Measurements from ENCODE around the gene GBP5. TPM values are rescaled to one million over a fixed set of nuclear protein-coding genes. Genes with fewer than 3 reads are reported as not detected.
"Not testable (repeated sequence)": the region's sequence is repeated elsewhere in the genome, so short reads cannot be mapped to it uniquely, and the experiment has no call there.

GBP5 gene, protein sequence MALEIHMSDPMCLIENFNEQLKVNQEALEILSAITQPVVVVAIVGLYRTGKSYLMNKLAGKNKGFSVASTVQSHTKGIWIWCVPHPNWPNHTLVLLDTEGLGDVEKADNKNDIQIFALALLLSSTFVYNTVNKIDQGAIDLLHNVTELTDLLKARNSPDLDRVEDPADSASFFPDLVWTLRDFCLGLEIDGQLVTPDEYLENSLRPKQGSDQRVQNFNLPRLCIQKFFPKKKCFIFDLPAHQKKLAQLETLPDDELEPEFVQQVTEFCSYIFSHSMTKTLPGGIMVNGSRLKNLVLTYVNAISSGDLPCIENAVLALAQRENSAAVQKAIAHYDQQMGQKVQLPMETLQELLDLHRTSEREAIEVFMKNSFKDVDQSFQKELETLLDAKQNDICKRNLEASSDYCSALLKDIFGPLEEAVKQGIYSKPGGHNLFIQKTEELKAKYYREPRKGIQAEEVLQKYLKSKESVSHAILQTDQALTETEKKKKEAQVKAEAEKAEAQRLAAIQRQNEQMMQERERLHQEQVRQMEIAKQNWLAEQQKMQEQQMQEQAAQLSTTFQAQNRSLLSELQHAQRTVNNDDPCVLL
- total RNA-seq: 0.44 TPM
- polyA plus RNA-seq (ENCODE audit: insufficient read depth in 1 of 8, insufficient read length in 8 of 8, low replicate concordance in 1 of 8): 1 to 10 TPM in 4 of 8 donors, under 1 TPM in 4; 0.28 to 1.5 (median 0.82) TPM
- long read RNA-seq, donor 1: 0 reads
- long read RNA-seq, donor 2: 0 reads
- long read RNA-seq, donor 3: 0 reads
- long read RNA-seq, donor 4: 0 reads
- long read RNA-seq, donor 5: 0 reads
- long read RNA-seq, donor 6: 0 reads
- long read RNA-seq, donor 7: 0 reads
- long read RNA-seq, donor 8: 0 reads
- long read RNA-seq, donor 9: 0 reads
- long read RNA-seq, donor 10: 0 reads
- long read RNA-seq, donor 11: 0 reads

DNA sequence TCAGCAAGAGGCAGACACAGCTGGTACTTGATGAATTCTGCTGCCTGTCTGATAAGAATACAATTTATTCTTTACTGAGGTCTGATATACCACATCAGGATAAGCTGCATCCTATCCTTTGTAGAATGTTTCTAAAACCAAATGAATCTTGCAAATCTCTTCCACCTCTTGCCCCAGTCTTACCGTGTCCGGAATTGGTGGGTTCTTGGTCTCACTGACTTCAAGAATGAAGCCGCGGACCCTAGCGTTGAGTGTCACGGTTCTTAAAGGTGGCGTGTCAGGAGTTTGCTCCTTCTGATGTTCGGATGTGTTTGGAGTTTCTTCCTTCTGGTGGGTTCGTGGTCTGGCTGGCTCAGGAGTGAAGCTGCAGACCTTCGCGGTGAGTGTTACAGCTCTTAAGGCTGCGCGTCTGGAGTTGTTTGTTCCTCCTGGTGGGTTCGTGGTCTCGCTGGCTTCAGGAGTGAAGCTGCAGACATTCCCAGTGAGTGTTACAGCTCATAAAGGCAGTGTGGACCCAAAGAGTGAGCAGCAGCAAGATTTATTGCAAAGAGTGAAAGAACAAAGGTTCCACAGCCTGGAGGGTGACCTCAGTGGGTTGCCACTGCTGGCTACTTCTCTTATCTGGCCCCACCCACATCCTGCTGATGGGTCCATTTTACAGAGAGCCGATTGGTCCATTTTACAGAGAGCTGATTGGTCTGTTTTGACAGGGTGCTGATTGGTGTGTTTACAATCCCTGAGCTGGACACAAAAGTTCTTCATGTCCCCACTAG, at the start of gene GBP5:
GBP5 (minus strand) TSS at position 592 of the 773 bp plus-strand sequence. CDS start 3,305 bp downstream, outside the sequence.
- H3K9me3 ChIP-seq (replicated peaks; ENCODE audit: control insufficient read depth, low read depth, low read length); H3K27ac ChIP-seq (ENCODE audit: low read length); H3K4me1 ChIP-seq (ENCODE audit: control insufficient read depth, insufficient read depth, low read length); H3K36me3 ChIP-seq (ENCODE audit: control insufficient read depth, insufficient read depth, low read length); DNase-seq; H3K27me3 ChIP-seq (ENCODE audit: control insufficient read depth, insufficient read depth, low read length): not testable (repeated sequence)
- 84% methylated on average over 15 of the region's 16 CpGs for WGBS (ENCODE audit: insufficient coverage)
- H3K4me3 ChIP-seq (ENCODE audit: low read length): peak within 1 kb of the TSS; percentile 9

DNA sequence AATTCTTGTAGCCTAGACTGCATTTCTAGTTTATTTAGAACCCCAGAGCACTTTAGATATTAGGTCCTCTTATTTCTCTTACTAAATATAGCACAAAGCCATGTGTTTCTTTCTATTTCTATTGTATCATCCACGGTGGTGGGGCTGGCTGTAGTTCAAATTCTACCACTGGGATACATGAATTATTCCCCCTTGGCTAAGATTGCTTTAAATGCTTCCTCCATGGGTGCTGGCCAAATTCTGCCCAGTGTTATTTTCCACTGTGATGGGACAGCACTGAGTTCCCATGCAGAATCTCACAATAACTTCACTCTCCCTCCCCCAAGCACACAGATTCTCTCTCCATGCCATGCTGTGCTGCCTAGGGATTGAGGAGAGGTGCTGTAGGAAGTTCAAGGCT, 49.7 kb upstream of the GBP5 start:
- no peaks in the 10 kb centered on the region for H3K27me3 ChIP-seq (ENCODE audit: control insufficient read depth, insufficient read depth, low read length)
- no peaks in the 10 kb centered on the region for H3K36me3 ChIP-seq (ENCODE audit: control insufficient read depth, insufficient read depth, low read length)
- 0% methylated on average over 1 of the region's 1 CpG for WGBS (ENCODE audit: insufficient coverage)
- DNase-seq: no peak
- peaks cover 11% of the 10 kb centered on the region for H3K9me3 ChIP-seq (replicated peaks; ENCODE audit: control insufficient read depth, low read depth, low read length)
- no peak overlapping the region for H3K4me3 ChIP-seq (ENCODE audit: low read length)
- H3K4me1 ChIP-seq (ENCODE audit: control insufficient read depth, insufficient read depth, low read length): no peaks in the 10 kb centered on the region
- no peak overlapping the region for H3K27ac ChIP-seq (ENCODE audit: low read length)

GRCh38 chr1:89312572-89312971, 39.9 kb upstream of the GBP5 start:
- H3K36me3 ChIP-seq (ENCODE audit: control insufficient read depth, insufficient read depth, low read length): no peaks in the 10 kb centered on the region
- no peak overlapping the region for H3K27ac ChIP-seq (ENCODE audit: low read length)
- H3K9me3 ChIP-seq (replicated peaks; ENCODE audit: control insufficient read depth, low read depth, low read length): peaks cover 6% of the 10 kb centered on the region
- DNase-seq: no peak
- H3K27me3 ChIP-seq (ENCODE audit: control insufficient read depth, insufficient read depth, low read length): no peaks in the 10 kb centered on the region
- no peak overlapping the region for H3K4me3 ChIP-seq (ENCODE audit: low read length)
- H3K4me1 ChIP-seq (ENCODE audit: control insufficient read depth, insufficient read depth, low read length): no peaks in the 10 kb centered on the region

GRCh38 chr1:89311757-89312156, 39.1 kb upstream of the GBP5 start:
- H3K27ac ChIP-seq (ENCODE audit: low read length): no peak overlapping the region
- DNase-seq: no peak
- H3K4me1 ChIP-seq (ENCODE audit: control insufficient read depth, insufficient read depth, low read length): no peaks in the 10 kb centered on the region
- WGBS (ENCODE audit: insufficient coverage): no CpG with 5 or more reads among the region's 4 CpGs
- H3K36me3 ChIP-seq (ENCODE audit: control insufficient read depth, insufficient read depth, low read length): no peaks in the 10 kb centered on the region
- H3K27me3 ChIP-seq (ENCODE audit: control insufficient read depth, insufficient read depth, low read length): no peaks in the 10 kb centered on the region
- no peak overlapping the region for H3K4me3 ChIP-seq (ENCODE audit: low read length)
- H3K9me3 ChIP-seq (replicated peaks; ENCODE audit: control insufficient read depth, low read depth, low read length): peaks cover 3% of the 10 kb centered on the region

GRCh38 chr1:89310976-89311375, 38.3 kb upstream of the GBP5 start:
- Histone ChIP-seq H3K27ac (ENCODE audit: low read length) (no peak overlapping the region), H3K27me3 (ENCODE audit: control insufficient read depth, insufficient read depth, low read length) (no peaks in the 10 kb centered on the region), H3K9me3 (replicated peaks; ENCODE audit: control insufficient read depth, low read depth, low read length) (peaks cover under 1% of the 10 kb centered on the region), H3K4me3 (ENCODE audit: low read length) (no peak overlapping the region), H3K36me3 (ENCODE audit: control insufficient read depth, insufficient read depth, low read length) (no peaks in the 10 kb centered on the region), H3K4me1 (ENCODE audit: control insufficient read depth, insufficient read depth, low read length) (no peaks in the 10 kb centered on the region)
- no peak for DNase-seq

- H3K9me3 ChIP-seq (replicated peaks; ENCODE audit: control insufficient read depth, low read depth, low read length): no peaks in the 10 kb centered on the region
- H3K27ac ChIP-seq (ENCODE audit: low read length): peak overlapping the region; percentile 53
- WGBS (ENCODE audit: insufficient coverage): no CpG with 5 or more reads among the region's 1 CpG
- H3K4me1 ChIP-seq (ENCODE audit: control insufficient read depth, insufficient read depth, low read length): no peaks in the 10 kb centered on the region
- no peaks in the 10 kb centered on the region for H3K27me3 ChIP-seq (ENCODE audit: control insufficient read depth, insufficient read depth, low read length)
- no peaks in the 10 kb centered on the region for H3K36me3 ChIP-seq (ENCODE audit: control insufficient read depth, insufficient read depth, low read length)
- no peak overlapping the region for H3K4me3 ChIP-seq (ENCODE audit: low read length)
- peak; percentile 35 for DNase-seq
Measured at GRCh38 chr1:89310505-89310904, 37.8 kb upstream of the GBP5 start.

DNA sequence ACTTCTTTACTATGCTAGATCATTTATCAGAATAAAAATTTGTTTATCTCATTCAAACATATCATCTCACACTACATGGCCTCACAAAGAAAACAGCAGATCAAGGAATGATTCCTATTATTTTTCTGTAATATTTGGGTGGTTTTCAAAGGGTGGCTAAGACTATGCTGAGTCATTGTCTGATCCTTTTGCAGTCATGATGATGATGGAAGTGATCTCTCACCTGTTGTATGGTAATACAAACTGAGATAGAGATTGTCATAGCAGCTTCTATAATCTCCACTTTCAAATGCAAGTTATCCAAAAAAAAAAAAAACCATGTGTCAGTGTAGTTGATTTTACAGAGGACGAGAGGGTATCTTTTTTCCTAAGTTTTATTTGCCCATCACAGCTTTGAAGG, 37.2 kb upstream of the GBP5 start:
- no CpG with 5 or more reads among the region's 1 CpG for WGBS (ENCODE audit: insufficient coverage)
- no peaks in the 10 kb centered on the region for H3K9me3 ChIP-seq (replicated peaks; ENCODE audit: control insufficient read depth, low read depth, low read length)
- H3K36me3 ChIP-seq (ENCODE audit: control insufficient read depth, insufficient read depth, low read length): no peaks in the 10 kb centered on the region
- H3K4me3 ChIP-seq (ENCODE audit: low read length): no peak overlapping the region
- no peak for DNase-seq
- H3K27ac ChIP-seq (ENCODE audit: low read length): peak overlapping the region; percentile 53
- no peaks in the 10 kb centered on the region for H3K27me3 ChIP-seq (ENCODE audit: control insufficient read depth, insufficient read depth, low read length)
- no peaks in the 10 kb centered on the region for H3K4me1 ChIP-seq (ENCODE audit: control insufficient read depth, insufficient read depth, low read length)

DNA sequence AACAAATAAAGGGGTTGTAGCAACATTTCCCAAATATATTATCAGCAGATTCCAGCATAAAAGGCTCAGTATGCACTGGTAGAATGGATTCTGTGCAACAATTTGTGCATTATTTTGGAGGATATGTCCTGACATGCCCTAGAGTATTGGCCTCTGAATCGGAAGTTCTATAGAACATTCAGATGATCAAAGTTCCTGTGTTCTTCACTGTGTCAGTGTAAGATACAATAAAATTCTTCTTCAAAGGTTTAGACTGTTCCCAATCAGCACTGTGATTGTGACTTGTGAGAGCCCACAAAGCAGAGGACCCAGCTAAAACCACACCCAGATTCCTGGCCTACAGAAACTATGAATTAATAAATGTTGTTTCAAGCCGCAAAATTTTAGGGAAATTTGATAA, 33.6 kb upstream of the GBP5 start:
- Histone ChIP-seq H3K36me3 (ENCODE audit: control insufficient read depth, insufficient read depth, low read length) (no peaks in the 10 kb centered on the region), H3K9me3 (replicated peaks; ENCODE audit: control insufficient read depth, low read depth, low read length) (peaks cover 2% of the 10 kb centered on the region), H3K27me3 (ENCODE audit: control insufficient read depth, insufficient read depth, low read length) (no peaks in the 10 kb centered on the region), H3K27ac (ENCODE audit: low read length) (no peak overlapping the region), H3K4me1 (ENCODE audit: control insufficient read depth, insufficient read depth, low read length) (no peaks in the 10 kb centered on the region), H3K4me3 (ENCODE audit: low read length) (no peak overlapping the region)
- DNase-seq: no peak
- no CpG with 5 or more reads among the region's 2 CpGs for WGBS (ENCODE audit: insufficient coverage)

DNA sequence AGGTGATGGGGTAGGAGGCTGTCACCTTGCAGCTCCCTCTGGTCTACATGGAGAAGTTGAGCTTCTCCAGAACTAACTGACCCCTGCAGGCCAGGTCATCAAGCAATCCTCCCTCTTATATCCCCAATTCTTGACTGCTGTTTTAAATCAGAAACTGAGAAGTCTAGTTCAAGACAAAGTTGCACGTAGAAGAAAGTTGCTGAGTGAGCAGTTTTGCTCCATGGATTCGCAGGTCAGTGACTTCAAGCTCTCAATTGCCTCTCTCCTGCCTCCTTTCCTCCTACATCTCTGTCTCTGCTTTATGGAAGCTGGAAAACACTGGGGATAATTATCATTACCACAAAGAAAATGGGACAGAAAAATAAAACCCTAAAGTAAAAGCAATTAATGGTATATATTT, 32.8 kb upstream of the GBP5 start:
- Histone ChIP-seq H3K27ac (ENCODE audit: low read length) (no peak overlapping the region), H3K9me3 (replicated peaks; ENCODE audit: control insufficient read depth, low read depth, low read length) (peaks cover 2% of the 10 kb centered on the region), H3K4me1 (ENCODE audit: control insufficient read depth, insufficient read depth, low read length) (no peaks in the 10 kb centered on the region), H3K4me3 (ENCODE audit: low read length) (no peak overlapping the region), H3K27me3 (ENCODE audit: control insufficient read depth, insufficient read depth, low read length) (no peaks in the 10 kb centered on the region), H3K36me3 (ENCODE audit: control insufficient read depth, insufficient read depth, low read length) (no peaks in the 10 kb centered on the region)
- DNase-seq: no peak
- WGBS (ENCODE audit: insufficient coverage): no CpG with 5 or more reads among the region's 2 CpGs
